GM11168 (cell line): ENCODE data around the gene ACTR1A.
"Not testable (repeated sequence)": the region's sequence is repeated elsewhere in the genome, so short reads cannot be mapped to it uniquely, and the experiment has no call there.

Experiments
- in situ Hi-C: fragments of 300-500 bp; cut with MboI; formaldehyde crosslinking; loops from one replicate; pipeline ENCODE4 v1.12.0; 2022; ENCODE audit warnings: low sequenced_read_pairs; ENCODE audit not compliant: unreplicated experiment

Gene ACTR1A

GRCh38 chr10:102517553-102517952, 15.0 kb upstream of the ACTR1A start:
- in situ Hi-C loops: no loop called here

GRCh38 chr10:102515724-102516123, 13.2 kb upstream of the ACTR1A start:
- in situ Hi-C loops: no loop called here

- in situ Hi-C loops: no loop called here
These were observed 12.2 kb upstream of the ACTR1A start for GRCh38 chr10:102514487-102515311.

- in situ Hi-C loops: no loop called here
These were observed 9.2 kb upstream of the ACTR1A start for GRCh38 chr10:102511583-102512274.

- in situ Hi-C loops: no loop called here
These were observed 6.9 kb upstream of the ACTR1A start for GRCh38 chr10:102509387-102509786.

- in situ Hi-C loops: no loop called here
These were observed 6.0 kb upstream of the ACTR1A start for GRCh38 chr10:102508506-102508905.

GRCh38 chr10:102507521-102507920, 5.0 kb upstream of the ACTR1A start:
- in situ Hi-C loops: no loop called here

- in situ Hi-C loops: no loop called here
These were observed 3.1 kb upstream of the ACTR1A start for GRCh38 chr10:102505462-102506115.

- in situ Hi-C loops: no loop called here
These were observed 2.4 kb upstream of the ACTR1A start for GRCh38 chr10:102504976-102505300.

GRCh38 chr10:102504179-102504975, 1.9 kb upstream of the ACTR1A start:
- in situ Hi-C loops: no loop called here

GRCh38 chr10:102503264-102504178, 1.0 kb upstream of the ACTR1A start, which contains the start of gene SUFU:
SUFU (plus strand) TSS chr10:102503972; CDS start chr10:102504153, 181 bp downstream.
- in situ Hi-C loops: no loop called here

- in situ Hi-C loops: no loop called here
These were observed 529 bp downstream of the ACTR1A start for GRCh38 chr10:102502029-102502336.

- in situ Hi-C loops: no loop called here
These were observed 1.1 kb downstream of the ACTR1A start for GRCh38 chr10:102501201-102502028.

GRCh38 chr10:102500686-102501085, 1.8 kb downstream of the ACTR1A start:
- in situ Hi-C loops: not testable (repeated sequence)

- in situ Hi-C loops: loop anchor here (5.0 kb wide), 1 partner anchor 88 kb away; no protein-coding TSS in a partner anchor
These were observed 3.2 kb downstream of the ACTR1A start for GRCh38 chr10:102499356-102499755.

- in situ Hi-C loops: loop anchor here (5.0 kb wide), 1 partner anchor 90 kb away; no protein-coding TSS in a partner anchor
These were observed 5.0 kb downstream of the ACTR1A start for GRCh38 chr10:102497545-102497944.

GRCh38 chr10:102493771-102494170, 8.7 kb downstream of the ACTR1A start:
- in situ Hi-C loops: no loop called here

- in situ Hi-C loops: no loop called here
These were observed 9.5 kb downstream of the ACTR1A start for GRCh38 chr10:102492983-102493382.
